ENCODE measurements around the gene ITGAV. TPM values are rescaled to one million over a fixed set of nuclear protein-coding genes. Genes with fewer than 3 reads are reported as not detected.

The ITGAV gene
- total and polyA plus RNA-seq, 2 donors (not counting 3 experiments of a cell fraction or from before 2014, with no cell fraction given), result 61.8 to 131 TPM

DNA sequence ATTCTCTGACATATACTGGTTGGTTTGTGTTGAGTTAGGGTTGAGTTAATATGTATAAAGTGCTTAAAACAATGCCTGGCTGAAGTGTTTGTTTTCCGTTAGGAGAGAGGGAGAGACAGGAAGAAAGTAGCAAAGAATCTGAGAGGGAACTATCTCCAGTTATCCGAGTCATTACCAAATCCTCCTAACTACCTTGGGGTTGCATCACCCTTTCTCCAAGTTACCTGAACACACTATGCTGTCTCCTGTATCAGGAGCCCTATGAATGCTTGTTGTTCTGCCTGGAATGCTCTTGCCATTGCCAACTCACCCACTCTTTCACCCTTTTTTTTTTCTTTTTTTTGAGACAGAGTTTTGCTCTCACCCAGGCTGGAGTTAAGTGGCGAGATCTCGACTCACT lies 47.9 kb upstream of the ITGAV start:
- Histone ChIP-seq H4K20me1 (replicated peaks; ENCODE audit: control insufficient read depth, extremely low read depth, insufficient read depth, low read length) (no peaks in the 10 kb centered on the region), H3K27me3 (ENCODE audit: control insufficient read depth in 2 of 2, insufficient read depth in 2 of 2, low read length in 2 of 2) (no peaks in the 10 kb centered on the region), H3K4me2 (ENCODE audit: insufficient read depth, low read length) (no peak overlapping the region), H3K79me2 (ENCODE audit: control insufficient read depth, insufficient read depth, low read length) (no peaks in the 10 kb centered on the region), H2AFZ (ENCODE audit: low read depth, low read length) (no peak overlapping the region), H3K9ac (replicated peaks; ENCODE audit: extremely low read depth, insufficient read depth, low read length) (no peak overlapping the region), H3K9me1 (replicated peaks; ENCODE audit: control insufficient read depth, extremely low read depth, insufficient read depth, low read length) (no peaks in the 10 kb centered on the region), H3K36me3 (ENCODE audit: control insufficient read depth in 2 of 2, extremely low read depth in 1 of 2, insufficient read depth in 2 of 2, low read length in 2 of 2) (no peaks in the 10 kb centered on the region), H3K4me1 (ENCODE audit: control insufficient read depth, extremely low read depth, insufficient read depth, low read length) (peaks cover 40% of the 10 kb centered on the region), H3K27ac (ENCODE audit: insufficient read depth, low read depth, low read length) (no peak overlapping the region), H3K4me3 (replicated peaks in 1 of 3; ENCODE audit: insufficient read depth in 1 of 3, low read depth in 1 of 3, low read length in 3 of 3) (no peak overlapping the region), H3K9me3 (replicated peaks; ENCODE audit: control insufficient read depth, insufficient read depth, low read length) (no peaks in the 10 kb centered on the region)
- DNase-seq (ENCODE audit: low read depth, low spot score), result peak; percentile 28
- TF ChIP-seq, protein P1, sequence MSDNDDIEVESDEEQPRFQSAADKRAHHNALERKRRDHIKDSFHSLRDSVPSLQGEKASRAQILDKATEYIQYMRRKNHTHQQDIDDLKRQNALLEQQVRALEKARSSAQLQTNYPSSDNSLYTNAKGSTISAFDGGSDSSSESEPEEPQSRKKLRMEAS (IDR thresholded peaks at IDR 0.05; ENCODE audit: insufficient read depth, insufficient read length), result no peak
- TF ChIP-seq EZH2 (IDR thresholded peaks at IDR 0.05; ENCODE audit: borderline replicate concordance, low read depth, low read length, severe bottlenecking), result no peak
- dilution Hi-C loops (cut with MboI; ENCODE audit: extremely low pct_ligation_motif_present, low sequenced_read_pairs), result no loop called here
- ChIA-PET CTCF (no interaction called here), POLR2A (no interaction called here)
- BruUV-seq (replicated peaks), result no TSS peak
- no peak for FAIRE-seq
- intact Hi-C loops (cut with micrococcal nuclease), result no loop called here

DNA sequence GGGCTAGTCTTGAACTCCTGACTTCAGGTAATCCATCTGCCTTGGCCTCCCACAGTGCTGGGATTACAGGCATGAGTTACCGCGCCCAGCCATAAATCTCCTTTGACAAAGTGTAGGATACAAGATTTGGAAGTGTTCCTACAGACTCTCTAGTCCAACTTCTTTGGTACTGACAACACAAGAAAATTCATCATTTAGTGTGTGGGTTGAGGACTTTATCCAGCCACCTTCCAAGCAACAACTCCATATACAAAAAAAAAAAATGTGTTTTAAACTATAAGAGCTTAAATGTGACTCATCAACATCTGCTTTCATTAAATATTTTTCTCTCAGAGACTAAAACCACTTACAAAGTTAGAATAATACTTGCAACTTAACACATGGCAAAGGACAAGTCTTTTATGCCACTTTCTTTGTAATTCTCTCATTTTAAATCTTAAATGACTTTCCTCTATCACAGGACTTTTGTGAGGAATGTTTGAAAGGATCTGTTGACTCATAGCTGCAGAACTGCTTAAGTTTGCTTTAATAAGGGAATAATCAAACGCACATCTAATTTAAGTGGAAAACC lies 46.2 kb upstream of the ITGAV start:
- DNase-seq (ENCODE audit: low read depth, low spot score), result peak; percentile 87
- H3K4me1 ChIP-seq (ENCODE audit: control insufficient read depth, extremely low read depth, insufficient read depth, low read length), result peaks cover 40% of the 10 kb centered on the region

More for the DNA sequence above, 46.2 kb upstream of the ITGAV start:
- Histone ChIP-seq H3K79me2 (ENCODE audit: control insufficient read depth, insufficient read depth, low read length) (no peaks in the 10 kb centered on the region), H4K20me1 (replicated peaks; ENCODE audit: control insufficient read depth, extremely low read depth, insufficient read depth, low read length) (no peaks in the 10 kb centered on the region), H3K4me3 (replicated peaks in 1 of 3; ENCODE audit: insufficient read depth in 1 of 3, low read depth in 1 of 3, low read length in 3 of 3) (peak overlapping the region in 1 of 3 experiments; percentile 4), H3K9me1 (replicated peaks; ENCODE audit: control insufficient read depth, extremely low read depth, insufficient read depth, low read length) (no peaks in the 10 kb centered on the region), H3K27me3 (ENCODE audit: control insufficient read depth in 2 of 2, insufficient read depth in 2 of 2, low read length in 2 of 2) (no peaks in the 10 kb centered on the region), H3K36me3 (ENCODE audit: control insufficient read depth in 2 of 2, extremely low read depth in 1 of 2, insufficient read depth in 2 of 2, low read length in 2 of 2) (no peaks in the 10 kb centered on the region), H3K4me2 (ENCODE audit: insufficient read depth, low read length) (peak overlapping the region; percentile 96), H3K9ac (replicated peaks; ENCODE audit: extremely low read depth, insufficient read depth, low read length) (peak overlapping the region; percentile 94), H3K27ac (ENCODE audit: insufficient read depth, low read depth, low read length) (peak overlapping the region; percentile 98), H3K9me3 (replicated peaks; ENCODE audit: control insufficient read depth, insufficient read depth, low read length) (no peaks in the 10 kb centered on the region), H2AFZ (ENCODE audit: low read depth, low read length) (peak overlapping the region; percentile 21)
- BruUV-seq (replicated peaks), result TSS peak; percentile 98
- no peak for FAIRE-seq
- CTCF ChIA-PET, result interaction anchor here (0.7 to 1.8 kb wide), 6 partner anchors 10 to 46 kb away, joined by 3 to 9 read pairs (median 6); partner anchors contain the start of gene ITGAV
- dilution Hi-C loops (cut with MboI; ENCODE audit: extremely low pct_ligation_motif_present, low sequenced_read_pairs) (no loop called here), intact Hi-C loops (cut with micrococcal nuclease) (loop anchor here (1.0 to 2.0 kb wide), 3 partner anchors 32 to 47 kb away; partner anchors contain the start of gene ITGAV)
- POLR2A ChIA-PET, result interaction anchor here (2.0 kb wide), 1 partner anchor 46 kb away, joined by 9 read pairs; the partner anchor contains the start of gene ITGAV
- TF ChIP-seq POLR2A (IDR thresholded peaks at IDR 0.05; ENCODE audit: low read depth, low read length), result no peak
- no peak for TF ChIP-seq GATA2 (IDR thresholded peaks at IDR 0.05; ENCODE audit: insufficient read depth, insufficient read length, low read depth, low read length)
- peak; percentile 38 for TF ChIP-seq FOS (IDR thresholded peaks at IDR 0.05; ENCODE audit: borderline replicate concordance, insufficient read depth, low read length)
- no peak for TF ChIP-seq MYC (IDR thresholded peaks at IDR 0.05; ENCODE audit: low read depth, low read length)
- TF ChIP-seq, protein P1 (IDR thresholded peaks at IDR 0.05; ENCODE audit: insufficient read depth, insufficient read length), result no peak
- TF ChIP-seq POLR2AphosphoS5 (IDR thresholded peaks at IDR 0.05; ENCODE audit: insufficient read depth, low read depth, low read length), result no peak
- TF ChIP-seq JUN (IDR thresholded peaks at IDR 0.05; ENCODE audit: borderline replicate concordance, insufficient read depth, insufficient read length, low read depth), result peak; percentile 36
